Mammary epithelial cell (primary cell): ENCODE results near the gene OXT.

Experiments used
- CTCF ChIP-seq, 2 donors: IDR thresholded peaks in 1 of 2; conservative IDR thresholded peaks in 1 of 2; 2 replicates each; pipeline ENCODE4 v1.5.1; 2011 to 2012; ENCODE audit warnings: inconsistent platforms in 2 of 2, low read length in 2 of 2, mild to moderate bottlenecking in 2 of 2, control low read depth in 1 of 2, low read depth in 1 of 2; ENCODE audit not compliant: insufficient read depth in 1 of 2; ENCODE audit errors: extremely low read depth in 1 of 2
- EZH2 ChIP-seq: IDR thresholded peaks from 2 replicates; pipeline ENCODE4 v1.6.1; 2012; ENCODE audit warnings: low read length, inconsistent platforms, borderline replicate concordance

GRCh38 chr20:3047486-3048419 is 23.7 kb upstream of the OXT start:
- no peak for TF ChIP-seq CTCF (conservative IDR thresholded peaks at IDR 0.05 in 1 of 2, IDR thresholded peaks at IDR 0.05 in 1 of 2; ENCODE audit: extremely low read depth in 1 of 2, insufficient read depth in 1 of 2, low read depth in 1 of 2, low read length in 2 of 2)
- no peak for TF ChIP-seq EZH2
